ENCODE results near the gene HSF4.
"Not testable (repeated sequence)": the region's sequence is repeated elsewhere in the genome, so short reads cannot be mapped to it uniquely, and the experiment has no call there.

The HSF4 gene

GRCh38 chr16:67164599-67165061 lies at the start of gene HSF4:
Gene HSF4, plus strand, starts transcription at chr16:67164745. Its CDS starts 67 bp downstream, at chr16:67164812.
- Histone ChIP-seq H3K4me3 (no peak within 1 kb of the TSS), H3K9ac (ENCODE audit: insufficient read length) (no peak within 1 kb of the TSS), H3K27ac (no peak within 1 kb of the TSS)

GRCh38 chr16:67114793-67115192 lies 49.8 kb upstream of the HSF4 start:
- H3K36me3 ChIP-seq (ENCODE audit: insufficient read depth, low read length): no peaks in the 10 kb centered on the region
- no peaks in the 10 kb centered on the region for H3K9me3 ChIP-seq (ENCODE audit: low read depth, low read length)
- no peak for DNase-seq (ENCODE audit: low read depth, low spot score)
- TF ChIP-seq FOXP2 (optimal IDR thresholded peaks at IDR 0.05; ENCODE audit: control extremely low read depth, extremely low read length, insufficient read depth): no peak
- TF ChIP-seq EZH2 (IDR thresholded peaks at IDR 0.05): no peak
- no peak for TF ChIP-seq POLR2AphosphoS5 (IDR thresholded peaks at IDR 0.05; ENCODE audit: borderline replicate concordance, low read depth, low read length)
- no peak overlapping the region for H3K4me3 ChIP-seq
- no peak overlapping the region for H3K27ac ChIP-seq
- no peak overlapping the region for H3K9ac ChIP-seq (ENCODE audit: insufficient read length)

More at GRCh38 chr16:67164599-67165061, at the start of gene HSF4:
- H3K9me3 ChIP-seq (ENCODE audit: low read depth, low read length): no peaks in the 10 kb centered on the region
- DNase-seq (ENCODE audit: low read depth, low spot score): no peak
- H3K36me3 ChIP-seq (ENCODE audit: insufficient read depth, low read length): no peaks in the 10 kb centered on the region
- TF ChIP-seq EZH2 (IDR thresholded peaks at IDR 0.05): no peak

GRCh38 chr16:67115639-67116038 lies 48.9 kb upstream of the HSF4 start:
- no peak for TF ChIP-seq EZH2 (IDR thresholded peaks at IDR 0.05)
- TF ChIP-seq FOXP2 (optimal IDR thresholded peaks at IDR 0.05; ENCODE audit: control extremely low read depth, extremely low read length, insufficient read depth): no peak
- no peak for TF ChIP-seq POLR2AphosphoS5 (IDR thresholded peaks at IDR 0.05; ENCODE audit: borderline replicate concordance, low read depth, low read length)
- H3K9ac ChIP-seq (ENCODE audit: insufficient read length): no peak overlapping the region
- H3K27ac ChIP-seq: no peak overlapping the region
- no peaks in the 10 kb centered on the region for H3K9me3 ChIP-seq (ENCODE audit: low read depth, low read length)
- H3K4me3 ChIP-seq: no peak overlapping the region
- no peak for DNase-seq (ENCODE audit: low read depth, low spot score)
- H3K36me3 ChIP-seq (ENCODE audit: insufficient read depth, low read length): no peaks in the 10 kb centered on the region

GRCh38 chr16:67116388-67117311 lies 47.9 kb upstream of the HSF4 start:
- no peak overlapping the region for H3K27ac ChIP-seq
- H3K4me3 ChIP-seq: no peak overlapping the region

GRCh38 chr16:67117716-67118115 lies 46.8 kb upstream of the HSF4 start:
- no peaks in the 10 kb centered on the region for H3K9me3 ChIP-seq (ENCODE audit: low read depth, low read length)
- no peak overlapping the region for H3K9ac ChIP-seq (ENCODE audit: insufficient read length)
- no peak for DNase-seq (ENCODE audit: low read depth, low spot score)
- no peak overlapping the region for H3K4me3 ChIP-seq
- H3K27ac ChIP-seq: no peak overlapping the region
- peaks cover 3% of the 10 kb centered on the region; the same call in 1 of the 2 replicates for H3K36me3 ChIP-seq (ENCODE audit: insufficient read depth, low read length)
- TF ChIP-seq FOXP2 (optimal IDR thresholded peaks at IDR 0.05; ENCODE audit: control extremely low read depth, extremely low read length, insufficient read depth) (no peak), POLR2AphosphoS5 (IDR thresholded peaks at IDR 0.05; ENCODE audit: borderline replicate concordance, low read depth, low read length) (no peak), EZH2 (IDR thresholded peaks at IDR 0.05) (no peak)

More at GRCh38 chr16:67116388-67117311, 47.9 kb upstream of the HSF4 start:
- Histone ChIP-seq H3K36me3 (ENCODE audit: insufficient read depth, low read length) (no peaks in the 10 kb centered on the region), H3K9me3 (ENCODE audit: low read depth, low read length) (no peaks in the 10 kb centered on the region), H3K9ac (ENCODE audit: insufficient read length) (no peak overlapping the region)
- no peak for DNase-seq (ENCODE audit: low read depth, low spot score)
- TF ChIP-seq POLR2AphosphoS5 (IDR thresholded peaks at IDR 0.05; ENCODE audit: borderline replicate concordance, low read depth, low read length) (no peak), EZH2 (IDR thresholded peaks at IDR 0.05) (no peak)

- DNase-seq (ENCODE audit: low read depth, low spot score): no peak
- Histone ChIP-seq H3K9ac (ENCODE audit: insufficient read length) (no peak overlapping the region), H3K36me3 (ENCODE audit: insufficient read depth, low read length) (peaks cover 3% of the 10 kb centered on the region; the same call in 1 of the 2 replicates), H3K4me3 (no peak overlapping the region), H3K9me3 (ENCODE audit: low read depth, low read length) (no peaks in the 10 kb centered on the region), H3K27ac (no peak overlapping the region)
- TF ChIP-seq POLR2AphosphoS5 (IDR thresholded peaks at IDR 0.05; ENCODE audit: borderline replicate concordance, low read depth, low read length): no peak
- TF ChIP-seq FOXP2 (optimal IDR thresholded peaks at IDR 0.05; ENCODE audit: control extremely low read depth, extremely low read length, insufficient read depth): no peak
- no peak for TF ChIP-seq EZH2 (IDR thresholded peaks at IDR 0.05)
Observed at GRCh38 chr16:67120025-67120424, 44.5 kb upstream of the HSF4 start.

- H3K4me3 ChIP-seq; H3K9me3 ChIP-seq (ENCODE audit: low read depth, low read length); DNase-seq (ENCODE audit: low read depth, low spot score); H3K9ac ChIP-seq (ENCODE audit: insufficient read length); H3K36me3 ChIP-seq (ENCODE audit: insufficient read depth, low read length); H3K27ac ChIP-seq: not testable (repeated sequence)
Observed at GRCh38 chr16:67122799-67123198, 41.7 kb upstream of the HSF4 start.

- TF ChIP-seq POLR2AphosphoS5 (IDR thresholded peaks at IDR 0.05; ENCODE audit: borderline replicate concordance, low read depth, low read length) (no peak), FOXP2 (optimal IDR thresholded peaks at IDR 0.05; ENCODE audit: control extremely low read depth, extremely low read length, insufficient read depth) (no peak), EZH2 (IDR thresholded peaks at IDR 0.05) (no peak)
- H3K9me3 ChIP-seq (ENCODE audit: low read depth, low read length): no peaks in the 10 kb centered on the region
- H3K4me3 ChIP-seq: no peak overlapping the region
- peaks cover 8% of the 10 kb centered on the region; the same call in 1 of the 2 replicates for H3K36me3 ChIP-seq (ENCODE audit: insufficient read depth, low read length)
- no peak for DNase-seq (ENCODE audit: low read depth, low spot score)
- H3K27ac ChIP-seq: no peak overlapping the region
- H3K9ac ChIP-seq (ENCODE audit: insufficient read length): no peak overlapping the region
Observed at GRCh38 chr16:67128417-67128816, 36.1 kb upstream of the HSF4 start.

GRCh38 chr16:67128887-67129286 lies 35.7 kb upstream of the HSF4 start:
- H3K9ac ChIP-seq (ENCODE audit: insufficient read length): no peak overlapping the region
- TF ChIP-seq EZH2 (IDR thresholded peaks at IDR 0.05): no peak
- no peak for TF ChIP-seq FOXP2 (optimal IDR thresholded peaks at IDR 0.05; ENCODE audit: control extremely low read depth, extremely low read length, insufficient read depth)
- TF ChIP-seq POLR2AphosphoS5 (IDR thresholded peaks at IDR 0.05; ENCODE audit: borderline replicate concordance, low read depth, low read length): no peak
- DNase-seq (ENCODE audit: low read depth, low spot score): no peak
- peaks cover 8% of the 10 kb centered on the region; the same call in 1 of the 2 replicates for H3K36me3 ChIP-seq (ENCODE audit: insufficient read depth, low read length)
- H3K4me3 ChIP-seq: no peak overlapping the region
- H3K9me3 ChIP-seq (ENCODE audit: low read depth, low read length): no peaks in the 10 kb centered on the region
- H3K27ac ChIP-seq: no peak overlapping the region

Measured in SK-N-MC (cell line).